Activated CD8-positive, alpha-beta memory T cell treated with anti-CD3 and anti-CD28 coated beads for 24 hours (primary cell): ENCODE measurements around the gene HOTAIR.

Experiments used
- DNase-seq: peaks from one replicate; pipeline ENCODE4 v3.0.0-alpha.2; 2020

Gene HOTAIR

GRCh38 chr12:53985692-53985993 lies 10.9 kb upstream of the HOTAIR start:
- DNase-seq: no peak

GRCh38 chr12:53984901-53985691 lies 10.3 kb upstream of the HOTAIR start, which contains the start of gene HOXC10:
Gene HOXC10 (plus strand): TSS chr12:53985146. CDS start chr12:53985260, 114 bp downstream.
- DNase-seq: peak; percentile 88

- no peak for DNase-seq
Measured at GRCh38 chr12:53983950-53984572, 9.3 kb upstream of the HOTAIR start.

GRCh38 chr12:53983568-53983949 lies 8.8 kb upstream of the HOTAIR start:
- no peak for DNase-seq

GRCh38 chr12:53982648-53983567 lies 8.2 kb upstream of the HOTAIR start:
- no peak for DNase-seq

- DNase-seq: no peak
Measured at GRCh38 chr12:53981634-53982565, 7.1 kb upstream of the HOTAIR start.

- DNase-seq: no peak
Measured at GRCh38 chr12:53980802-53981496, 6.2 kb upstream of the HOTAIR start.

- no peak for DNase-seq
Measured at GRCh38 chr12:53980104-53980801, 5.5 kb upstream of the HOTAIR start.

- no peak for DNase-seq
Measured at GRCh38 chr12:53978477-53979356, 4.0 kb upstream of the HOTAIR start.

GRCh38 chr12:53977596-53978445 lies 3.1 kb upstream of the HOTAIR start:
- no peak for DNase-seq

- DNase-seq: no peak
Measured at GRCh38 chr12:53976823-53977595, 2.3 kb upstream of the HOTAIR start.

GRCh38 chr12:53976172-53976822 lies 1.5 kb upstream of the HOTAIR start:
- DNase-seq: no peak

GRCh38 chr12:53975479-53976152 lies 862 bp upstream of the HOTAIR start:
- DNase-seq: no peak

- no peak for DNase-seq
Measured at GRCh38 chr12:53975064-53975471, 314 bp upstream of the HOTAIR start.

- peak; percentile 63 for DNase-seq
Measured at GRCh38 chr12:53973236-53974042, 1.3 kb downstream of the HOTAIR start.

- DNase-seq: no peak
Measured at GRCh38 chr12:53972722-53973235, 2.0 kb downstream of the HOTAIR start, which contains the start of gene HOXC11. Gene HOXC11 (plus strand): TSS chr12:53973126. CDS start chr12:53973242, 116 bp downstream.
